Adrenal gland (tissue), 12 donors: Measurements from ENCODE around the gene UGT1A10. TPM values are rescaled to one million over a fixed set of nuclear protein-coding genes. Genes with fewer than 3 reads are reported as not detected.

Experiments
- DNase-seq, 7 donors: peaks; one replicate each; pipeline ENCODE4 v3.0.0-alpha.2; 2019 to 2020
- H3K27ac ChIP-seq, 5 donors: fragments of 200-600 bp; sonication (generic) in 4 of 5; 1 replicate in 3 of 5; 2 replicates in 2 of 5; pipeline versions ENCODE4 v1.5.1 to v1.8.0; 2016 to 2020; ENCODE audit warnings: mild to moderate bottlenecking in 1 of 5
- H3K27me3 ChIP-seq: fragments of 200-600 bp; 2 replicates; pipeline ENCODE4 v1.8.0; 2021
- H3K36me3 ChIP-seq, 2 donors: fragments of 200-600 bp; replicated peaks in 1 of 2; 1 replicate in 1 of 2; 2 replicates in 1 of 2; pipeline versions ENCODE4 v1.5.1 to v1.8.0; 2018 to 2022
- H3K4me1 ChIP-seq, 2 donors: fragments of 200-600 bp; replicated peaks in 1 of 2; 1 replicate in 1 of 2; 2 replicates in 1 of 2; pipeline versions ENCODE4 v1.5.1 to v1.8.0; 2018 to 2021
- H3K4me3 ChIP-seq, 4 donors: fragments of 200-600 bp; sonication (generic) in 3 of 4; one replicate each; pipeline ENCODE4 v1.5.1; 2016 to 2018
- H3K9me3 ChIP-seq, 3 donors: fragments of 200-600 bp; sonication (generic) in 1 of 3; replicated peaks in 1 of 3; 1 replicate in 2 of 3; 2 replicates in 1 of 3; pipeline versions ENCODE4 v1.5.1 to v1.8.0; 2016 to 2021
- CTCF ChIP-seq, 6 experiments: fragments of 450-650 bp in 4 of 6; fragments of 200-600 bp in 2 of 6; sonication (generic) in 1 of 6; IDR thresholded peaks; 1 replicate in 5 of 6; 2 replicates in 1 of 6; pipeline versions ENCODE4 v1.5.1 to v1.8.0; 2016 to 2021; ENCODE audit warnings: antibody characterized with exemption in 6 of 6, mild to moderate bottlenecking in 2 of 6, moderate library complexity in 1 of 6
- POLR2A ChIP-seq, 2 donors: fragments of 450-650 bp; IDR thresholded peaks; one replicate each; pipeline ENCODE4 v1.6.1; 2017; ENCODE audit warnings: antibody characterized with exemption in 2 of 2, mild to moderate bottlenecking in 2 of 2, moderate library complexity in 1 of 2
- WGBS, 4 donors: extraction: QIAGEN DNeasy Blood & Tissue Kit in 2 of 4; methylation state at CpG; one replicate each; pipeline versions ENCODE4 v1.1.5 to v1.1.7; 2013 to 2017; 5-methylcytosine and 5-hydroxymethylcytosine counted together
- intact Hi-C, 2 donors: fragments of 100-400 bp; cut with DNase I; formaldehyde crosslinking; loops; one replicate each; pipeline versions ENCODE4 v1.14.1 to v1.15.0; 2022 to 2023
- polyA plus RNA-seq, 3 donors: library from polyadenylated mRNA; stranded (reverse); fragments of 200-250 nt in 2 of 3; fragments of 350-450 nt in 1 of 3; fragmentation: Illumina TruSeq in 1 of 3; extraction: RNeasy Lipid Tissue Mini Kit (QIAGEN cat#74804) in 1 of 3; gene quantifications; one replicate each; pipeline ENCODE4 v1.2.3, GENCODE V29; 2013 to 2014
- total RNA-seq, 9 donors: library from RNA; depleted of rRNA in 4 of 9; stranded (reverse); fragments of >200 nt in 4 of 9; fragments of 120-200 nt in 1 of 9; fragmentation: NEBNext Ultra II Directional in 1 of 9; extraction: Animal tissue kit (Norgen Biotek cat#: 25700) in 1 of 9; gene quantifications; one replicate each; pipeline versions ENCODE4 v1.1.0 to v1.2.4, GENCODE V29; 2013 to 2023
- donor health status: healthy with polysubstance abuse.
- donor health status: Bipolar disorder and iron deficiency.
- donor health status: DM: yes; HTN: yes; CAD: no.
- donor health status: DM: no; HTN: no; CAD: no.
- donor health status: DM: no; HTN: no; CAD: no.
- donor health status: DM: yes; HTN: yes; CAD: no.

The UGT1A10 gene
- total and polyA plus RNA-seq, 12 donors = not detected

DNA sequence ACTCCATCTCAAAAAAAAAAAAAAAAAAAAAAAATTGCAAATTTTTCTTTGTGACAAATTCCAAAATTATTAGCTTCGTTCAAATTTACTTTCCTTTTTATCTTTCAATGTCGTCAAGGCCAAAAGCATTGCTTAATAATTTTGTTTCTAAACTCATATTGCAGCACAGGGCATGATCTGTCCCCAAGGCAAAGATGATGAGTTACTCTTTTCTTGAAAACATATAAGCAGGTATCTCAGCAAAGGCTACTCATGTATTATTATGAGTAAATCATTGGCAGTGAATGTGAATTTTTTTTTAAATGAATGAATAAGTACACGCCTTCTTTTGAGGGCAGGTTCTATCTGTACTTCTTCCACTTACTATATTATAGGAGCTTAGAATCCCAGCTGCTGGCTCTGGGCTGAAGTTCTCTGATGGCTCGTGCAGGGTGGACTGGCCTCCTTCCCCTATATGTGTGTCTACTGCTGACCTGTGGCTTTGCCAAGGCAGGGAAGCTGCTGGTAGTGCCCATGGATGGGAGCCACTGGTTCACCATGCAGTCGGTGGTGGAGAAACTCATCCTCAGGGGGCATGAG lies 45.4 kb downstream of the UGT1A10 start, which contains the start of gene UGT1A7:
Gene UGT1A7, plus strand, starts transcription at position 381 of the 579 bp plus-strand sequence. Its CDS starts 37 bp downstream, at position 418.
- intact Hi-C loops = no loop called here
- TF ChIP-seq CTCF (IDR thresholded peaks at IDR 0.05) (no peak), POLR2A (IDR thresholded peaks at IDR 0.05) (no peak)
- Histone ChIP-seq H3K36me3 (no peaks in the 10 kb centered on the region), H3K27me3 (peaks cover 7% of the 10 kb centered on the region), H3K9me3 (no peaks in the 10 kb centered on the region), H3K4me1 (no peaks in the 10 kb centered on the region), H3K27ac (no peak within 1 kb of the TSS), H3K4me3 (no peak within 1 kb of the TSS)
- 51 to 60% (median 59%) methylated on average over 4 to 5 of the region's 5 CpGs for WGBS, 4 donors
- peak in 1 of 7 donors; percentile 10 for DNase-seq

DNA sequence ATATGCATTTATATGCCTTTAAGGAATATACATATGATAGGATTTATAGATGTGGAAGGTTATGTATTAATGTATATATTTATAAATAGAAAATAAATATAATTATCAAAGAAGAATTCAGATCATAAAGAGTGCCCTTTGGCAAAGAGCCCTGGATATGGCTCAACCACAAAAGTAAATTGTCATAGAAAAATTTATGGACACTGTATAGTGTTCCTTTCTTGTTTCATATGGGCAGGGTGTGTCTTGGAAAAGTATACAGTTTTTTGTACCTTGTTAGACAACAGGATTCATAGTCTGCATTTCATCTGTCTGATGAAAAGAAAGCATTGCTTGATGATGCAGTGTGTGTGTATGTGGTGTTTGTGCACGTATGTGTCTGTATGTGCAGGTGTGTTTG lies 48.4 kb downstream of the UGT1A10 start:
- TF ChIP-seq CTCF (IDR thresholded peaks at IDR 0.05) = no peak
- no peak for TF ChIP-seq POLR2A (IDR thresholded peaks at IDR 0.05)
- no peak for DNase-seq
- Histone ChIP-seq H3K9me3 (no peaks in the 10 kb centered on the region), H3K27ac (no peak overlapping the region), H3K4me3 (no peak overlapping the region), H3K36me3 (no peaks in the 10 kb centered on the region), H3K4me1 (no peaks in the 10 kb centered on the region), H3K27me3 (no peaks in the 10 kb centered on the region)
- intact Hi-C loops = no loop called here
- WGBS, 4 donors = 71 to 83% (median 79%) methylated on average over 1 of the region's 1 CpG

- H3K9me3 ChIP-seq = no peaks in the 10 kb centered on the region
- H3K4me1 ChIP-seq = no peaks in the 10 kb centered on the region
- H3K4me3 ChIP-seq = no peak overlapping the region
- no peak for TF ChIP-seq CTCF (IDR thresholded peaks at IDR 0.05)
- TF ChIP-seq POLR2A (IDR thresholded peaks at IDR 0.05) = no peak
- H3K36me3 ChIP-seq = no peaks in the 10 kb centered on the region
- H3K27ac ChIP-seq = no peak overlapping the region
- no peaks in the 10 kb centered on the region for H3K27me3 ChIP-seq
- intact Hi-C loops = no loop called here
- no peak for DNase-seq
- WGBS, 4 donors = 72 to 88% (median 84%) methylated on average over 5 of the region's 5 CpGs
Observed at GRCh38 chr2:233686928-233687327, 50.7 kb downstream of the UGT1A10 start.

DNA sequence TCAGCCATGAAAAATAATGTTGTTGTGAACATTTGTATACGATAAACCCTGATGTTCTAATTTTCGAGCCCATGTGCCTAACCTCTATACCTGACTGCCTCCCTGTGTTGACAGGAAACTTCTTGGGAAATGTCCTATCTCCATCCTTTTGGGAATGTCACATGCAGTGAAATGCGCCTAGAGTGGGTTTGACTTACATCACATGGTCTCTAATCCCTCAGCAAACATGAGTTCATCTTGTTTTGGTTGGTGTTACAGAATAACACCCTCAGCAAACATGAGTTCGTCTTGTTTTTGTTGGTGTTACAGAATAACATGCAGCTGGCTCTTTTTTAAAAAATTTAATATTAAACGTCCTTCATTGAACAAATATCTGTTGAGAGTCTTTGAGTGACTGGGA lies 52.1 kb downstream of the UGT1A10 start:
- Histone ChIP-seq H3K4me3 (no peak overlapping the region), H3K27me3 (no peaks in the 10 kb centered on the region), H3K27ac (no peak overlapping the region), H3K9me3 (no peaks in the 10 kb centered on the region), H3K36me3 (no peaks in the 10 kb centered on the region), H3K4me1 (no peaks in the 10 kb centered on the region)
- DNase-seq = no peak
- WGBS, 4 donors = 66 to 80% (median 71%) methylated on average over 5 of the region's 5 CpGs
- TF ChIP-seq CTCF (IDR thresholded peaks at IDR 0.05) (no peak), POLR2A (IDR thresholded peaks at IDR 0.05) (no peak)
- intact Hi-C loops = no loop called here
